ENCODE results near the gene ATP1A1.

- no peak for TF ChIP-seq CTCF (IDR thresholded peaks at IDR 0.05)
- no peak for TF ChIP-seq POLR2A (IDR thresholded peaks at IDR 0.05)
These were observed 40.4 kb downstream of the ATP1A1 start for GRCh38 chr1:116413414-116413813.

Data from lower leg skin (tissue), 3 donors.